HepG2 (cell line): ENCODE data around the gene PURB. TPM values are rescaled to one million over a fixed set of nuclear protein-coding genes. Genes with fewer than 3 reads are reported as not detected.

Experiments used
- ATAC-seq: fragments of 200-7000 bp; cut with Tn5 transposase; 3 replicates; pipeline ENCODE4 v1.9.1; 2020; ENCODE audit warnings: mild to moderate bottlenecking, moderate library complexity
- BruUV-seq: library from RNA; stranded (reverse); fragments of 400-500 nt; replicated peaks from 2 replicates; lab custom pipeline; 2021; lab: Mats Ljungman, UMichigan
- CTCF ChIA-PET: fragments of 300-600 bp; formaldehyde crosslinking; extraction: SDS; loops from one replicate; lab custom pipeline; 2021; ENCODE audit warnings: low total read pairs, inconsistent platforms, low intra/inter-chr PET ratio; lab: Yijun Ruan, JAX
- POLR2A ChIA-PET: fragments of 350-600 bp; sonication (Branson Sonifier 250); formaldehyde crosslinking; loops from one replicate; lab custom pipeline; 2020; ENCODE audit warnings: antibody characterized with exemption, inconsistent platforms; lab: Yijun Ruan, JAX
- DNase-seq: peaks from one replicate; pipeline ENCODE4 v3.0.0-alpha.2; 2015; ENCODE audit warnings: low spot score
- FAIRE-seq: peaks from 3 replicates; lab custom pipeline; 2011; peaks lifted over from hg19 to GRCh38; lab: Jason Lieb, UNC
- H2AFZ ChIP-seq: one replicate; pipeline ENCODE4 v1.6.1; 2011; ENCODE audit warnings: low read length, inconsistent platforms
- H3K27ac ChIP-seq: fragments of 300-600 bp; 3 replicates; pipeline ENCODE4 v1.8.0; 2011; ENCODE audit warnings: mixed run types, mild to moderate bottlenecking, mixed read lengths, low read length, inconsistent platforms; ENCODE audit not compliant: insufficient read depth; ENCODE audit errors: extremely low read length
- H3K27me3 ChIP-seq, 2 experiments: fragments of 200-600 bp in 1 of 2; 2 replicates in 1 of 2; 3 replicates in 1 of 2; pipeline versions ENCODE4 v1.6.0 to v1.8.0; 2011; ENCODE audit warnings: low read length in 2 of 2, mild to moderate bottlenecking in 2 of 2, moderate library complexity in 2 of 2, inconsistent platforms in 1 of 2; ENCODE audit not compliant: insufficient read depth in 2 of 2, control insufficient read depth in 1 of 2
- H3K36me3 ChIP-seq, 2 experiments: fragments of 200-600 bp in 1 of 2; replicated peaks in 1 of 2; 2 replicates in 1 of 2; 3 replicates in 1 of 2; pipeline versions ENCODE4 v1.5.1 to v1.8.0; 2011; ENCODE audit warnings: low read length in 2 of 2, inconsistent platforms in 1 of 2; ENCODE audit not compliant: insufficient read depth in 2 of 2, control insufficient read depth in 1 of 2
- H3K4me1 ChIP-seq: 2 replicates; pipeline ENCODE4 v1.5.1; 2012; ENCODE audit warnings: low read length, inconsistent platforms; ENCODE audit not compliant: insufficient read depth
- H3K4me2 ChIP-seq: 2 replicates; pipeline ENCODE4 v1.6.0; 2011; ENCODE audit warnings: low read depth, low read length, inconsistent platforms
- H3K4me3 ChIP-seq, 3 experiments: fragments of 200-600 bp in 1 of 3; sonication (generic), shearing (Covaris generic) in 1 of 3; replicated peaks in 1 of 3; 2 replicates each; pipeline ENCODE4 v1.5.1; 2011 to 2016; ENCODE audit warnings: low read length in 3 of 3, inconsistent platforms in 2 of 3, low read depth in 2 of 3, mild to moderate bottlenecking in 2 of 3, control low read depth in 1 of 3, mixed read lengths in 1 of 3; ENCODE audit not compliant: insufficient read depth in 1 of 3
- H3K79me2 ChIP-seq: one replicate; pipeline ENCODE4 v1.6.1; 2011; ENCODE audit warnings: low read length, inconsistent platforms; ENCODE audit not compliant: insufficient read depth
- H3K9ac ChIP-seq: 2 replicates; pipeline ENCODE4 v1.6.0; 2011; ENCODE audit warnings: mild to moderate bottlenecking, low read depth, low read length, inconsistent platforms; ENCODE audit not compliant: insufficient read depth
- H3K9me3 ChIP-seq: 2 replicates; pipeline ENCODE4 v1.5.1; 2012; ENCODE audit warnings: mild to moderate bottlenecking, low read length
- H4K20me1 ChIP-seq: 2 replicates; pipeline ENCODE4 v1.6.0; 2011; ENCODE audit warnings: inconsistent platforms, mild to moderate bottlenecking, low read length, moderate library complexity; ENCODE audit not compliant: insufficient read depth
- ATF7 ChIP-seq, 2 experiments: fragments of 450-650 bp in 1 of 2; sonication (generic) in 1 of 2; formaldehyde crosslinking in 1 of 2; IDR thresholded peaks; 2 replicates each; pipeline versions ENCODE4 v1.4.0 to v1.6.1; 2016 to 2020; ENCODE audit warnings: antibody characterized with exemption in 1 of 2, mild to moderate bottlenecking in 1 of 2, missing genetic modification reagents in 1 of 2
- CHD4 ChIP-seq: fragments of 200-600 bp; sonication (generic); IDR thresholded peaks from 2 replicates; pipeline ENCODE4 v1.7.0; 2017; ENCODE audit warnings: mild to moderate bottlenecking, low read length, borderline replicate concordance
- NBN ChIP-seq: fragments of 450-650 bp; conservative IDR thresholded peaks from 2 replicates; pipeline ENCODE4 v1.6.1; 2017
- ONECUT2 ChIP-seq: sonication (generic); formaldehyde crosslinking; IDR thresholded peaks from 2 replicates; pipeline ENCODE4 v1.4.0; 2020; ENCODE audit warnings: missing genetic modification reagents
- PCBP1 ChIP-seq: fragments of 200-400 bp; formaldehyde crosslinking; IDR thresholded peaks from 2 replicates; pipeline ENCODE4 v1.6.1; 2017; ENCODE audit warnings: mild to moderate bottlenecking, low read depth, low read length, borderline replicate concordance
- TEAD3 ChIP-seq: optimal IDR thresholded peaks from 2 replicates; pipeline ENCODE3; 2016; ENCODE audit warnings: borderline replicate concordance
- ZNF256 ChIP-seq: sonication (generic); formaldehyde crosslinking; conservative IDR thresholded peaks from 2 replicates; pipeline ENCODE4 v1.4.0; 2020; ENCODE audit warnings: missing genetic modification reagents
- ZNF367 ChIP-seq: sonication (generic); formaldehyde crosslinking; IDR thresholded peaks from 2 replicates; pipeline ENCODE4 v1.4.0; 2020; ENCODE audit warnings: missing genetic modification reagents, borderline replicate concordance
- ZNF441 ChIP-seq: sonication (generic); formaldehyde crosslinking; IDR thresholded peaks from 2 replicates; pipeline ENCODE4 v1.7.0; 2021; ENCODE audit warnings: missing genetic modification reagents, borderline replicate concordance
- WGBS: methylation state at CpG from one replicate; pipeline ENCODE4 v1.1.6; 2017; ENCODE audit warnings: low lambda C conversion rate; 5-methylcytosine and 5-hydroxymethylcytosine counted together
- in situ Hi-C: cut with HindIII; loops from 2 replicates; pipeline ENCODE4 v1.10.0; 2017; ENCODE audit warnings: low pct_unique_long_range_greater_than_20kb; ENCODE audit not compliant: extremely low pct_ligation_motif_present
- intact Hi-C: fragments of 100-400 bp; cut with micrococcal nuclease; formaldehyde crosslinking; loops from one replicate; pipeline ENCODE4 v1.10.0; 2022; ENCODE audit not compliant: unreplicated experiment
- polyA plus RNA-seq, 8 experiments: library from polyadenylated mRNA; depleted of rRNA in 3 of 8; stranded (reverse) in 7 of 8; unstranded in 1 of 8; fragments of >200 nt; fragmentation: Illumina TruSeq in 4 of 8; extraction: Trizol in 4 of 8; gene quantifications; 2 replicates each; pipeline versions ENCODE4 v1.2.1 to v1.2.3, GENCODE V29; 2011 to 2016; ENCODE audit warnings: low read depth in 4 of 8, missing spikeins in 1 of 8, mixed read lengths in 1 of 8; ENCODE audit not compliant: insufficient read depth in 1 of 8
- total RNA-seq, 5 experiments: library from RNA; depleted of rRNA; stranded (reverse); fragments of >200 nt; fragmentation: Illumina TruSeq; extraction: Trizol; gene quantifications; 2 replicates each; pipeline ENCODE4 v1.2.3, GENCODE V29; 2016; ENCODE audit warnings: low read depth in 1 of 5
- TF ChIP-seq, protein P1 (sequence below): sonication (generic); formaldehyde crosslinking; IDR thresholded peaks from 2 replicates; pipeline ENCODE4 v1.5.0; 2020; ENCODE audit warnings: missing genetic modification reagents
- TF ChIP-seq, protein P2 (sequence below): sonication (generic); formaldehyde crosslinking; IDR thresholded peaks from 2 replicates; pipeline ENCODE4 v1.4.0; 2020; ENCODE audit warnings: missing genetic modification reagents, borderline replicate concordance
- TF ChIP-seq, protein P3 (sequence below): sonication (generic); formaldehyde crosslinking; IDR thresholded peaks from 2 replicates; pipeline ENCODE4 v1.4.0; 2020; ENCODE audit warnings: low read depth, missing genetic modification reagents

Gene PURB
- total and polyA plus RNA-seq, 2 of the 13 experiments (the other 11 are each of a cell fraction or from before 2014, with no cell fraction given) = 2.3 to 4.3 TPM

DNA sequence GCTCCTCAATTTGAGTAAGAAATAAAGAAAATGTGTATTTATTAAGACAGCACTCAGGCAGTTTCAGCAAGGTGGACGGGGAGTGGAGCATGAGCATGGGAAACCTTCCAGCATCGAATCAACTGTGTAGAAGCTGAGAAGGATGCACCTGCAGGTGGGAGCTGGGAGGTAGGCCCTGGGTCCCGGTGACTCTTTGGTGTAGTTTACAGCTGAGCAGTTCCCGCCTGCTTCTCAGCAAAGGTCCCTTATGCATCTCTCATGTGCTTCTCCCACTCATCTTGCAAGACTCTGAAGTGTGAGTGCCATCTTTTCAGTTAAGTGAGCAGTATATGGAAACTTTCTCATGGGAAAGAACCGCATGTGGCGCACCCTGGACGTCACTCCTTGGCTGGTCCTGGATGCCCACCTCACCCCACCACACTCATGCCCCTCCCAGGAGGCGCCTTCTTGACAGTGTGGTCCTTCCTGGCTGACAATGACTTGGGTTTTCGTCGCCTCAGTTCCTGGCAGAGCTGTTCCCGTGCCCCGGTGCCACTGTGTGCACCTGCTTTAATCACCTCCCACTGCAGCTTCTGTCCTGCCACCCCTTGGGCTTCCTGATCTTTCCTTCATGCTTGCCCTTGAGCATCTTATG, 19.8 kb upstream of the PURB start:
- Histone ChIP-seq H3K4me3 (no peak overlapping the region), H4K20me1 (no peaks in the 10 kb centered on the region), H3K36me3 (no peaks in the 10 kb centered on the region), H3K4me2 (no peak overlapping the region), H3K4me1 (no peaks in the 10 kb centered on the region), H3K79me2 (no peaks in the 10 kb centered on the region), H3K27me3 (peaks cover 0 to 7% of the 10 kb centered on the region in 2 experiments; a peak in 2 of 5 replicates)
- DNase-seq (no peak), FAIRE-seq (no peak)
- 42% methylated on average over 11 of the region's 12 CpGs for WGBS
- POLR2A ChIA-PET = interaction anchor here (1.3 kb wide), 1 partner anchor 9 kb away, joined by 3 read pairs; no protein-coding TSS in a partner anchor
- in situ Hi-C loops = no loop called here
- intact Hi-C loops = no loop called here
- TF ChIP-seq NBN (no peak), ONECUT2 (no peak), PCBP1 (no peak), ZNF441 (CRISPR knock-in tag) (no peak)
- TF ChIP-seq, protein P1, sequence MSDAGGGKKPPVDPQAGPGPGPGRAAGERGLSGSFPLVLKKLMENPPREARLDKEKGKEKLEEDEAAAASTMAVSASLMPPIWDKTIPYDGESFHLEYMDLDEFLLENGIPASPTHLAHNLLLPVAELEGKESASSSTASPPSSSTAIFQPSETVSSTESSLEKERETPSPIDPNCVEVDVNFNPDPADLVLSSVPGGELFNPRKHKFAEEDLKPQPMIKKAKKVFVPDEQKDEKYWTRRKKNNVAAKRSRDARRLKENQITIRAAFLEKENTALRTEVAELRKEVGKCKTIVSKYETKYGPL (CRISPR knock-in tag) = no peak
- TF ChIP-seq, all 625 proteins: peak for 0
- BruUV-seq = no TSS peak
- no peak overlapping the region for H3K9ac ChIP-seq
- CTCF ChIA-PET = no interaction called here
- no peak overlapping the region for H2AFZ ChIP-seq
- no peak overlapping the region for H3K27ac ChIP-seq
- ATAC-seq = no peak
- no peaks in the 10 kb centered on the region for H3K9me3 ChIP-seq

DNA sequence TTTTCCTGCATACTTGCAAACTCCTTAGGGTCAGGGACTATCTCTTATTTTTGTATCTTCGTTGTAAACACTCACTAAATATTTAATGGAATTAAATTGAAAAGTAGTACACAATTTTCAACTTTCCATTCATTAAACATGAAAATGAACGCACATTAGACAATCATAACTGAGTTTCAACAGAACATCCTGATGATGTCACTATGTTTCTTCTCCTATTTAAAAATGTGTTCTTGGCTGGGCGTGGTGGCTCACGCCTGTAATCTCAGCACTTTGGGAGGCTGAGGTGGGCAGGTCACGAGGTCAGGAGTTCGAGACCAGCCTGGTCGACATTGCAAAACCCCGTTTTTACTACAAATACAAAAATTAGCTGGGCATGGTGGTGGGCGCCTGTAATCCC, 14.1 kb upstream of the PURB start:
- intact Hi-C loops = no loop called here
- Histone ChIP-seq H3K27ac (no peak overlapping the region), H3K36me3 (no peaks in the 10 kb centered on the region), H3K9me3 (no peaks in the 10 kb centered on the region), H3K4me2 (no peak overlapping the region), H3K27me3 (no peaks in the 10 kb centered on the region), H3K9ac (no peak overlapping the region), H3K4me1 (peaks cover 10% of the 10 kb centered on the region), H3K4me3 (no peak overlapping the region), H2AFZ (no peak overlapping the region), H3K79me2 (no peaks in the 10 kb centered on the region), H4K20me1 (no peaks in the 10 kb centered on the region)
- FAIRE-seq (no peak), DNase-seq (no peak), ATAC-seq (no peak)
- WGBS = 36% methylated on average over 9 of the region's 9 CpGs
- in situ Hi-C loops = no loop called here
- ChIA-PET POLR2A (no interaction called here), CTCF (no interaction called here)
- no TSS peak for BruUV-seq
- TF ChIP-seq ZNF367 (CRISPR knock-in tag) = no peak
- TF ChIP-seq, protein P2, sequence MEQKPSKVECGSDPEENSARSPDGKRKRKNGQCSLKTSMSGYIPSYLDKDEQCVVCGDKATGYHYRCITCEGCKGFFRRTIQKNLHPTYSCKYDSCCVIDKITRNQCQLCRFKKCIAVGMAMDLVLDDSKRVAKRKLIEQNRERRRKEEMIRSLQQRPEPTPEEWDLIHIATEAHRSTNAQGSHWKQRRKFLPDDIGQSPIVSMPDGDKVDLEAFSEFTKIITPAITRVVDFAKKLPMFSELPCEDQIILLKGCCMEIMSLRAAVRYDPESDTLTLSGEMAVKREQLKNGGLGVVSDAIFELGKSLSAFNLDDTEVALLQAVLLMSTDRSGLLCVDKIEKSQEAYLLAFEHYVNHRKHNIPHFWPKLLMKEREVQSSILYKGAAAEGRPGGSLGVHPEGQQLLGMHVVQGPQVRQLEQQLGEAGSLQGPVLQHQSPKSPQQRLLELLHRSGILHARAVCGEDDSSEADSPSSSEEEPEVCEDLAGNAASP (CRISPR knock-in tag) = no peak
- TF ChIP-seq TEAD3 = no peak
- TF ChIP-seq, protein P3, sequence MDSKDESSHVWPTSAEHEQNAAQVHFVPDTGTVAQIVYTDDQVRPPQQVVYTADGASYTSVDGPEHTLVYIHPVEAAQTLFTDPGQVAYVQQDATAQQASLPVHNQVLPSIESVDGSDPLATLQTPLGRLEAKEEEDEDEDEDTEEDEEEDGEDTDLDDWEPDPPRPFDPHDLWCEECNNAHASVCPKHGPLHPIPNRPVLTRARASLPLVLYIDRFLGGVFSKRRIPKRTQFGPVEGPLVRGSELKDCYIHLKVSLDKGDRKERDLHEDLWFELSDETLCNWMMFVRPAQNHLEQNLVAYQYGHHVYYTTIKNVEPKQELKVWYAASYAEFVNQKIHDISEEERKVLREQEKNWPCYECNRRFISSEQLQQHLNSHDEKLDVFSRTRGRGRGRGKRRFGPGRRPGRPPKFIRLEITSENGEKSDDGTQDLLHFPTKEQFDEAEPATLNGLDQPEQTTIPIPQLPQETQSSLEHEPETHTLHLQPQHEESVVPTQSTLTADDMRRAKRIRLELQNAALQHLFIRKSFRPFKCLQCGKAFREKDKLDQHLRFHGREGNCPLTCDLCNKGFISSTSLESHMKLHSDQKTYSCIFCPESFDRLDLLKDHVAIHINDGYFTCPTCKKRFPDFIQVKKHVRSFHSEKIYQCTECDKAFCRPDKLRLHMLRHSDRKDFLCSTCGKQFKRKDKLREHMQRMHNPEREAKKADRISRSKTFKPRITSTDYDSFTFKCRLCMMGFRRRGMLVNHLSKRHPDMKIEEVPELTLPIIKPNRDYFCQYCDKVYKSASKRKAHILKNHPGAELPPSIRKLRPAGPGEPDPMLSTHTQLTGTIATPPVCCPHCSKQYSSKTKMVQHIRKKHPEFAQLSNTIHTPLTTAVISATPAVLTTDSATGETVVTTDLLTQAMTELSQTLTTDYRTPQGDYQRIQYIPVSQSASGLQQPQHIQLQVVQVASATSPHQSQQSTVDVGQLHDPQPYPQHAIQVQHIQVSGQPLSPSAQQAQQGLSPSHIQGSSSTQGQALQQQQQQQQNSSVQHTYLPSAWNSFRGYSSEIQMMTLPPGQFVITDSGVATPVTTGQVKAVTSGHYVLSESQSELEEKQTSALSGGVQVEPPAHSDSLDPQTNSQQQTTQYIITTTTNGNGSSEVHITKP = no peak
- no peak for TF ChIP-seq ZNF256
- TF ChIP-seq ATF7 (IDR thresholded peaks at IDR 0.05) = peak; percentile 50
- no peak for TF ChIP-seq ATF7 (CRISPR knock-in tag; IDR thresholded peaks at IDR 0.05)
- TF ChIP-seq CHD4 = no peak
